ENCODE results near the gene RTN4IP1. TPM values are rescaled to one million over a fixed set of nuclear protein-coding genes. Genes with fewer than 3 reads are reported as not detected.

The RTN4IP1 gene
- total RNA-seq, 2 donors from 2014 or later = 4.5 to 4.9 TPM

GRCh38 chr6:106534564-106534982 lies 94.7 kb downstream of the RTN4IP1 start:
- H3K36me3 ChIP-seq = no peaks in the 10 kb centered on the region
- TF ChIP-seq POLR2A (IDR thresholded peaks at IDR 0.05) (no peak), POLR2AphosphoS5 (IDR thresholded peaks at IDR 0.05) (no peak), CTCF (IDR thresholded peaks at IDR 0.05) (no peak)
- no peaks in the 10 kb centered on the region for H3K27me3 ChIP-seq (replicated peaks; ENCODE audit: insufficient read depth)
- WGBS = 62% methylated on average over 2 of the region's 2 CpGs
- DNase-seq (ENCODE audit: low spot score) = no peak
- no peak overlapping the region for H3K4me3 ChIP-seq
- no peaks in the 10 kb centered on the region for H3K9me3 ChIP-seq
- H3K27ac ChIP-seq = no peak overlapping the region
- intact Hi-C loops (cut with DNase I) = no loop called here
- H3K4me1 ChIP-seq (replicated peaks) = no peaks in the 10 kb centered on the region

- intact Hi-C loops (cut with DNase I) = no loop called here
- no peaks in the 10 kb centered on the region for H3K36me3 ChIP-seq
- no peak overlapping the region for H3K27ac ChIP-seq
- H3K27me3 ChIP-seq (replicated peaks; ENCODE audit: insufficient read depth) = no peaks in the 10 kb centered on the region
- no peak overlapping the region for H3K4me3 ChIP-seq
- DNase-seq (ENCODE audit: low spot score) = no peak
- H3K4me1 ChIP-seq (replicated peaks) = no peaks in the 10 kb centered on the region
- 47% methylated on average over 1 of the region's 1 CpG for WGBS
- no peaks in the 10 kb centered on the region for H3K9me3 ChIP-seq
- TF ChIP-seq CTCF (IDR thresholded peaks at IDR 0.05) = no peak
- TF ChIP-seq POLR2AphosphoS5 (IDR thresholded peaks at IDR 0.05) = no peak
- TF ChIP-seq POLR2A (IDR thresholded peaks at IDR 0.05) = no peak
Measured at GRCh38 chr6:106534004-106534403, 95.3 kb downstream of the RTN4IP1 start.

DNA sequence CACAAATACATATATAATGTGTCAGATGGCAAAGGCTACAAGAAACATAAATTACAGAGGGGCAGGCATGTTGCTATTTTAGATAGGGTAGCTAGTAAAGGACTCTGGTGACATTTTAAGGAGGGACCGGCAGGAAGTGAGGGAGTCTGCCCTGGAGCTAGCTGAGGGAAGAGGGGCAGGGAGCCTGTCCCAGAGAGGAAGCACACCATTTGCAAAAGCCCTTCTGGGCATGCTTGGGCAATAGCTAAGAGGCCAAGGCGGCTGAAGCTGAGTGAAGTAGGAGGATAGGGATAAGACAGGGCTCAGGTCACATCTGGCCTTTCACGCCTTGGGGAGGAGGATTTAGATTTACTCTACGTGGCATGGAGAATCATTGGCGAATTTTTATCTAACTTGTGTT lies 96.2 kb downstream of the RTN4IP1 start:
- intact Hi-C loops (cut with DNase I) = no loop called here
- Histone ChIP-seq H3K36me3 (no peaks in the 10 kb centered on the region), H3K9me3 (no peaks in the 10 kb centered on the region), H3K27me3 (replicated peaks; ENCODE audit: insufficient read depth) (no peaks in the 10 kb centered on the region), H3K27ac (no peak overlapping the region), H3K4me1 (replicated peaks) (no peaks in the 10 kb centered on the region), H3K4me3 (no peak overlapping the region)
- DNase-seq (ENCODE audit: low spot score) = no peak
- WGBS = 65% methylated on average over 5 of the region's 5 CpGs
- TF ChIP-seq CTCF (IDR thresholded peaks at IDR 0.05) = no peak
- no peak for TF ChIP-seq POLR2A (IDR thresholded peaks at IDR 0.05)
- TF ChIP-seq POLR2AphosphoS5 (IDR thresholded peaks at IDR 0.05) = no peak

GRCh38 chr6:106530502-106530901 lies 98.8 kb downstream of the RTN4IP1 start:
- Histone ChIP-seq H3K9me3 (no peaks in the 10 kb centered on the region), H3K4me1 (replicated peaks) (no peaks in the 10 kb centered on the region), H3K27ac (no peak overlapping the region), H3K4me3 (no peak overlapping the region), H3K27me3 (replicated peaks; ENCODE audit: insufficient read depth) (no peaks in the 10 kb centered on the region), H3K36me3 (no peaks in the 10 kb centered on the region)
- DNase-seq (ENCODE audit: low spot score) = no peak
- TF ChIP-seq POLR2A (IDR thresholded peaks at IDR 0.05) = no peak
- no peak for TF ChIP-seq CTCF (IDR thresholded peaks at IDR 0.05)
- TF ChIP-seq POLR2AphosphoS5 (IDR thresholded peaks at IDR 0.05) = no peak
- 85% methylated on average over 1 of the region's 1 CpG for WGBS
- intact Hi-C loops (cut with DNase I) = no loop called here

GRCh38 chr6:106530026-106530425 lies 99.3 kb downstream of the RTN4IP1 start:
- Histone ChIP-seq H3K36me3 (no peaks in the 10 kb centered on the region), H3K27me3 (replicated peaks; ENCODE audit: insufficient read depth) (no peaks in the 10 kb centered on the region), H3K27ac (no peak overlapping the region), H3K4me3 (no peak overlapping the region), H3K9me3 (no peaks in the 10 kb centered on the region), H3K4me1 (replicated peaks) (no peaks in the 10 kb centered on the region)
- TF ChIP-seq POLR2A (IDR thresholded peaks at IDR 0.05) = no peak
- no peak for TF ChIP-seq POLR2AphosphoS5 (IDR thresholded peaks at IDR 0.05)
- TF ChIP-seq CTCF (IDR thresholded peaks at IDR 0.05) = no peak
- intact Hi-C loops (cut with DNase I) = no loop called here
- DNase-seq (ENCODE audit: low spot score) = no peak
- WGBS = 98% methylated on average over 1 of the region's 1 CpG

Data from prostate gland (tissue), 2 donors.